Forelimb muscle (tissue), 1 donor: ENCODE measurements around the gene TUBGCP3. TPM values are rescaled to one million over a fixed set of nuclear protein-coding genes. Genes with fewer than 3 reads are reported as not detected.

Experiments
- DNase-seq: peaks from one replicate; pipeline ENCODE4 v3.0.0-alpha.2; 2013; ENCODE audit warnings: low read depth
- polyA plus RNA-seq: library from polyadenylated mRNA; unstranded; fragments of 120-200 nt; gene quantifications from one replicate; pipeline ENCODE4 v1.2.1, GENCODE V29; 2013; ENCODE audit not compliant: insufficient read length

The TUBGCP3 gene
- polyA plus RNA-seq, 1 donor = 16.3 TPM

DNA sequence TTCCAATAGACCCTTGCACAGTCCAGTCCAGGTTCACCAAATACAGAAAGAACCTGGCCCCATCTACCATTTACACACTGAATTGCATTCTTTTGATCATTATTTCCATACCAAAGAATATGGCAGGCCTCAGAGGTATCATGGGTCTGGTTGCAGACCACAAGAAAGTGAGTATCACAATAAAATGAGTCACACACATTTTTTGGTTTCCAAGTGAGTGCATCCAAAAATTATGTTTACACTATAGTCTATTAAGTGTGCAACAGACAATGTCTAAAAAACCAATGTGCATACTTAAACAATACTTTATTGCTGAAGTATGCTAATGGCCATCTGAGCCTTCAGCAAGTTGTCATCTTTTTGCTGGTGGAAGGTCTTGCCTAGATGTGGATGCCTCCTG is 106.5 kb downstream of the TUBGCP3 start:
- no peak for DNase-seq

DNA sequence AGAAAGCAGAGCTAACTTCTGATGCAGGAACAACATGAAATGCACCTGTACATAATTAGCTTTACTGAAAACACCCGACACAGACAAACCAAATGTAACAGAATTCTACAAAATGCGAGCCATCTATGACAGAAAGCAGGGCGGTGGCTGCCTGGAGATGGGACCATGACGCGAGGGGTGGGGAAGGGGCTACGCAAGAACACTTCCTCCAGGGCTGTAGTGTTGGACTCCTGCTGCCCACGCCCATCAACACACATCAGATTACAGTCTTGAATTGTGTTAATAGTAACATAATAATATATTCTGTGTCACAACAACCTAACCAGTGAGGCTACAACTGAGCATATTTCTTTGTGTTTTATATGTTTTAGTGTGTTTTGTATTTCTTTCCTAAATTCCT is 108.6 kb downstream of the TUBGCP3 start:
- no peak for DNase-seq

DNA sequence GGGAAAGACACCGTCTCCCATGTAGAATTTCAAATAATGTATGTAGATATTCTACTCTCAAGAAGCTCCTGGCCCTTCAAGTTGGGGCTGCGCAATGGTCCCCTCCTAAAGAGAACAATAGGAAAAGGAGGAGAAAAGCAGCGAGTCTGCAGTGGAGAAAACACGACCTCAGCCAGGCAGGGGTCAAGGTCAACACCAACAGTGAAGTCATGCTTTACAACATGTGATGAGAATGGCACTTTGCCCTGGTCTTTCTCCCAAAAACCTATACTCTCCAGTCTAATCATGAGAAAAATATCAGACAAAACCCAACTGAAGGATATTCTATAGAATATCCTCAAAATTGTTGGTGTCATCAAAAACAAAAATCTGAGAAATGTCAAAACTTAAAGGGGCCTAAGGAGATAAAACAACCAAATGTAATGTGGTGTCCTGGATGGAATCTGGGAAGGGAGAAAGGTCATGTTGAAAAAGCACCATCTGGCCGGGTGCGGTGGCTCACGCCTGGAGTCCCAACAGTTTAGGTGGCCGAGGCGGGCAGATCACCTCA is 110.8 kb downstream of the TUBGCP3 start:
- no peak for DNase-seq

DNA sequence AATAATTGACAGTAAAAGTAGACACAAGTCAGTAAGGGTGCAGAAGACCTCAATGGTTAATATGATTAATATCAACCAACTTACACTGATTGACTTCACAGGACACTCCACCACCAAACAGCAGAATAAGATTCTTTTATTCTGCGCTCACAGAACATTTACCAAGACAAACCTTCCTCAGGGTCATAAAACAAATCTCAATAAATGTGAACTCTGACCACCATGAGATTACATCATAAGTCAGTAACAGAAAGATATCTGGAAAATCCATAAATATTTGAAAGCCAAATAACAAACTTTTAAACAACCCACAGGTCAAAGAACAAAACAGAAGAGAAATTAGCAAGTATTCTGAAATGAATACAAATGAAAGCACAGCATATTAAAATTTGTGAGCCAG is 112.1 kb downstream of the TUBGCP3 start:
- DNase-seq = no peak

DNA sequence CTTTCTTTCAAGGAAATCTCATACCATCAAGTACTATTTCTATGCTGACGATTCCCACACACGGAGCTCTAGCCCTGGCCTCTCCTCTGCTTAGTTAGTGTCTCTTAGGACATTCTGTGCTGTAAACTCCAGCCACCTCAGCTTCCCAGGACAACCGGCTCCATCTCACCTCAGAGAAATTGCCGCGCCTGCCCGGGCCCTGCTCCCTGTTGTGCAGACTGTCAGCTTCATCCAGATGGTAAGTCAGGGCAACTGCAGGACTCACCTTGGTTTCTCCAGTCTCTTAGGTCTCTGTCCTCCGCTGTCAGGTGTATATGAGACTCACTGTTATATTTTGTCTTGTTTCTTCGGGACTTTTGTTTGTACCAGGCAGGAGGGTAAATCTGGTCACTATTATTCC is 113.1 kb downstream of the TUBGCP3 start:
- DNase-seq = no peak

DNA sequence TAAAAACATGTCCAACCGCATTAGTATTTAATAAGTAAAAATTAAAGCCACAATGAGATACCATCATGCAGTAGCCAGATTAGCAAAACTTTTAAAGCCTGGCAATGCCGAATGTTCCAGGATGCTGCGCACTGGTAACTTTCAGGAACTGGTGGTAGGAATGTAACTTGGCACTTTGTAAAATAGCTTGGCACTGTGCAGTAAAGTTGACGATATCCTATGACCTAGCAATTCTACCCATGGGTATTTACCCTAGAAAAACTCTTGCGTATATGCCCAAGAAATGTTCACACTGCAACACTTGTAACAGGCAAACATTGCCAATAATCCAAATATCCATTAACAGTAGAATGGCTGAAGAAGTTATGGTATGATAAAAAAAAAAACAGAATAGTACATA is 114.1 kb downstream of the TUBGCP3 start:
- no peak for DNase-seq

DNA sequence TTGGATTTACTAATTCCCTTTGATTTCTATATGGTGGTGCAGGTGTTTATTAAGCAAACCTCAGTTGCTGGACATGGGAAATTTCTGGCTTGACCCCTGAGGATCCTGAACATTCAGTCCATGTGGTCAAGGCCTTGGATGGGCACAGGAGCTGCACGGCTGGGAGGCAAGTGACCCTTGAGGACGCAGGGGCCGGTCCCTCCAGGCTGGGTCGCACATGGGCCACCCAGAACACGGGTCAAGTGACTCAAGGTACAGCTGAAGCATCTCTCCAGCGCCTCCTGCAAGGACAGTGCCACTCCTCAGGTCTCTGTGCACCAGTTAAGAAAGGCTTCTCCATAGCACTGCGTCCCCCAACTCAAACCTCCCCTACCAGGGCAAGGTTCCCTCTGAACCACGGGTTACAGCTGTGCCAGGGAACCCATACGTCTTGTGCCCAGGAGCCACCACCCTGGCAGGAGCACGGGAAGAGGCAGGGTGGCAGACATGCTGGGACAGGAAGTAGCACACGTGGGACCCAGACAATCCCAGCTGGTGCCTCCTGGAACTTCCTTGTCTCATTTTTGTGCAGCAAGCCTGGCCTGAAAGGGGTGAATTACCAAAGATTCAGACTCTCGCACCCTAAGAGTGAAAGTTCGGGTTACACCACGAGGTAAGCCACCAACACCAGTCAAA is 118.7 kb downstream of the TUBGCP3 start:
- no peak for DNase-seq

DNA sequence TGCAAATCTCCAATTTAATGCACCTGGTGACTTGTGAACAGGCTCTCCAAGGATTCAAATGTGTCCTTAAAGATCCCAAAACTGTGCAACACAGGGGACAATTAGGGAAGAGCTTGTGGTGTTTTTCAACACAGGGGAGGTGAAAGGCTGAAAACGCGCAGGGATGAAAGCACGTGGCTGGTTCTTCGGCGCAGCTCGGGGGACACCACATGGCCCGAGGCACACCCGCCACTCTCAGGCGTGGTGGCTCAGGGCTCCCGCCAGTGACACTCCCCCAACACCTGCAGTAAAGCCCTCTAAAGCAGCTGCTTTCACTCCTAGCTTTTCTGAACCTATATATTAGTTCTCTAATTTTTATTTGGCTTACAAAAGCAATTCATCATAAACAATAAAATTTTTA is 119.9 kb downstream of the TUBGCP3 start:
- no peak for DNase-seq

DNA sequence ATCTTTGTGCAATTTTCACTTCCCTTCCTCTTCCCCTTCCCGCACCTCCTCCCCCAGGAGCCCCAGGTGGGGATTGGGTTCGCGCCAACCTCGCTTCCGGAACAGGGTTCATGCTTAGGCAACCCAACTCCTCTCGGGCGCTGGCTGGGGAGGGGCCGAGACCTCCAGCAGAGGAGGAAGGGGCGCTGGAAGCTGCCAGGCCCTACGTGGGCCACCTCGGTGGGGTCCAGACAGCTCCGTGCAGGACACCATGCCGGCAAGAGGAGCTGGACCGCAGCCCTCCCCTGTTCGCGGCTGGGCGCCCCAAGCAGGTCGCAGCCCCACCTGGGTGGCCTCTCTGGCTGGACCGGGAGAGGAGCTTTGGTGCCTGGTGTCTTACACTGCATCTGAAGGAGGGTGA is 120.7 kb downstream of the TUBGCP3 start:
- DNase-seq = no peak

DNA sequence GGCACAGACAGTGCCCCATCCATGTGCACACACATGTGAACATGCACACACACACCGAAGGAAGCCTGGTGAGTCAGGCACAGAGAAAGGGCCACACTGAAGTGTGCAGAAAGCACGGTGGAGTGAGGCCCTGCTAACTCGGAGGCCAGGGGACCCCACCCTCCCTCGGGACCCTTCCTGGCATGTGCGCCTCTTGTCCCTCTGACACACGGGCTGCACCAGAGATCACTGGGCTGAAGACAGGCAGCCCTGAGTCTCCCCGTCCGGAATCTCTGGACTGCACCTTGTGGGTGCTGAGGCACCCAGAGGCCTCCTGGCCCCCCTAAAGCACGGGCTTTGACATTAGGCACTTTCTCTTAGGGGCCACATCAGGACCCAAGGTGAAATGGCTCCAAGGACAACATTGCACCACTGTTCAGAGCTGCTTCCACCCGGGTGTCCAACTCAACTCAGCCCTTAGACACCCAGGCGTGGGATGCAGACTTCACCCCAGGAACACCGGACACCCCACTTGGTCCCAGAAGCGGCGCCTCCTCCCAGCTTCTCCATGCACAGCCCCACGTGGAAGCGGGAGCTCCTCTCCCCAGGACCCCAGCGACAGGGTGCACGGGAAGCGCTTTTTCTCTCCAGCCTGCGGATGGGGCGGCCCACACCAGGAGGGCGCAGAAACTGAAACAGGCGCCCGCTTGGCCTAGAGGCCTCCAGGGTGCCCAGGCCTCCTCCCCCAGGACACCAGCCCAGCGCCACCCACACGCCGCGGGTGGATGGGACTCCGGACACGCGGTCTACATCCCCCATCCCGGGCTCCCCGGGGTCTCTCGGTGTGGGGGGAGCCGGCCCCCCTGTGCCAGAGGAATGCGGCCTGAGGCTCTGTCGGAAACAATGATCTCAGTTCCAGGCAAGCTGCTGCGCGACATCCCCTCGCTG is 121.6 kb downstream of the TUBGCP3 start:
- no peak for DNase-seq

DNA sequence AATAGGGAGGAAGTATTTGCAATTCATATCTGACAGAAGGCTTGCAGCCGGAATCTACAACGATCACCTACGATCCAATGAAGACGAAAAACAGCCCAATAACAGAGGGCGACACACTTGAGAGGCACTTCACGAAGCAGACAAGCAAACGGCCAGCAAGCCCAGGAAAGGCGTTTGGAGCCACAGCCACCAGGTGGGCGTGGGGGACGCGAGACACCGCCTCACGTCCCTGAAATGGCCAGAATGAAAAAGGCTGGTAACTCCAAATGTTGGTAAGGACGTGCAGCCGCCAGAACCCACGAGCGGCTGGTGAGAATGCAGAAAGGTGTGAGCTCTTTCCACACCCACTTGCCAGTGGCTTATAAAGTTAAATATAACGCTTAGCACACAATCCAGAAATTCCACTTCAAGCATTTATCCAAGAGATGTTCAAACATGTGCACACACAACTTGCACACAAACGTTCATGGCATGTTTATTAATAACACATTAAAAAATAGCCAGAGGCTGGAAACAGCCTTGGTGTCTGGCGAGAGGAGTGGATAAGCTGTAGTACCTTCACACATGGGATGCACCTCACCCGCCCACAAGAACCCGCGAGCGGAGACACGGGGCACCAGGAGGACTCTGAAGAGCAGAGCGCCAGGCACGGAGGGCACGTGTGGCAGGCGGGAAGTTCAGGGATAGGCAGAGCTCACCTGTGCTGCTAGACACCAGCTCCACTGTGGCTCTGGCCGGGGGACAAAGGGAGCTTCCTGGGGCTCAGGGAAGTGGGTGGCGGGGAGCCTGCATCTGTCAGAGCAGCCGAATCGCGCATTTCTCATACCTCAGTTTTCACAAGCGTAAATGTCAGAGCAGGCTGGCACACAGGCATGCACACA is 122.5 kb downstream of the TUBGCP3 start:
- DNase-seq = no peak

DNA sequence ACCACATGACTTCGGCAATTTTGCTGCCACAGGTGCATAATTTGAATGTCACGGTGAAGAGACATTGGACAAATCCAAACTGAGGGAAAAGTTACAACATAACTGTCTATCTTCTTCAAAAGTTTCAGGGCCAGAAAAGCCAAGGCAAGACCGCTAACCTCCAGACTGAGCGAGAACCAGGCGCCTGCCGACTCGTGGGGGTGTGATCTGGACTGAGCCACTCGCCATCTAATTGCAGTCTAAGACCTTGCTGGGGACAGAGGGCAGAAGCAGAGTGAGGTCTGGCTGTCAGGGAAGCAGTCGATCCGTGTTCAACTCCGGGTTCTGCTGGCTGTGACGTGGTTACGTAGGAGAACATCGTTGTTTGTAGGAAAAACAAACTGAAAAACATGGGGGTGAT is 123.2 kb downstream of the TUBGCP3 start:
- no peak for DNase-seq

DNA sequence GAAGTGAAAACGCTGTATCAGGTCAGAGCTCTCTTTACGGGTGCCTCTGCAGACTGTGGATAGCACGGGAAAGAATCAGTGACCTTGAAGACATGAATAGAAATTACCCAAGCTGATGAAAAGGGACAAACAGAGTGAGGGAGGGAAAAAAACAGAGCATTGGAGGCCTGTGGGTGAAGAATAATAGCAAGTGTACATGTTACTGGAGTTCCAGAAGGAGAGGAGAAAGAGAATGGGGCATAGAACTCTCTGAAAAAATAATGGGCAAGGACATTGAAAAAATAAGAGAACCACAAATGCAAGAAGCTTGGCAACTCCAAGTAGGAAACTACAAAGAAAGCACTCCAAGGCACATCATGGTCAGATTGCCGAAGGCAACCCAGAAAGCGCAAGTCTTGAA is 125.5 kb downstream of the TUBGCP3 start:
- no peak for DNase-seq

DNA sequence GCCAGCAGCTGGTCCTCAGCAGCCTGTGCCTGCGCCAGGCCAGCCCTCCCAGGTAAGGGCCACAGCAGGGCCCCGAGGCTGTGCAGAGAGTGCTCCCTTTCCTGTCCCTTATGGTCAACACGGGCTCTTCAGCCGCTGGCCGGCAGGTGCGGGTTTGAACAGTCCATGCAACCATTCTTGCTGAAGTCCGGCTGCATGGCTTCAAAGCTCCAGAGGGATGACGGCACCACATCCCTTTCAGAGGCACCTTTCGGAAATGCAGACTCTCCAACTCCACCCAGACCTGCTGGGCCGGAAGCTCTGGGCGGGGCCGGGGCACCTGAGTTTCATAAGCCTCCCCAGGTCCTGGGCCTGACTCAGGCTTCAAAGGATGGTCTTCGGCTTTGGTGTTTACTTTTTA is 130.5 kb downstream of the TUBGCP3 start:
- DNase-seq = no peak

DNA sequence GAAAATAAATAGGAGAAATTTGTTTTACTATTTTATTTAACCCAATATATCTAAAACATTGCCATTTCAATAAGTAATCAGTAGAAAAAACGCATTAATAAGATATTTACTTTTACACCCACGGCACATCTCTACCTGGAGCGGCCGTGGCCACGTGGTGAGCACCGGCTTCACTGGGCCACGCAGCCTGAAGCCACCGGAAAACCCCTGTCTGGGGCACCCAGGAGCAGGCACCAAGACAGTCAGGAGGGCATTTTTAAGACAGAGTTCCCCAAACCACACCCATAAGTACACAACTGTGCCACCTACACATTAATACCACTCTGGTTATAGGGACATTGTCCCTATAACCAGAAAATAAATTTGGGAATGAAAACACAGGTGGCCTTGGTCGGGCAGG is 130.9 kb downstream of the TUBGCP3 start:
- DNase-seq = no peak

DNA sequence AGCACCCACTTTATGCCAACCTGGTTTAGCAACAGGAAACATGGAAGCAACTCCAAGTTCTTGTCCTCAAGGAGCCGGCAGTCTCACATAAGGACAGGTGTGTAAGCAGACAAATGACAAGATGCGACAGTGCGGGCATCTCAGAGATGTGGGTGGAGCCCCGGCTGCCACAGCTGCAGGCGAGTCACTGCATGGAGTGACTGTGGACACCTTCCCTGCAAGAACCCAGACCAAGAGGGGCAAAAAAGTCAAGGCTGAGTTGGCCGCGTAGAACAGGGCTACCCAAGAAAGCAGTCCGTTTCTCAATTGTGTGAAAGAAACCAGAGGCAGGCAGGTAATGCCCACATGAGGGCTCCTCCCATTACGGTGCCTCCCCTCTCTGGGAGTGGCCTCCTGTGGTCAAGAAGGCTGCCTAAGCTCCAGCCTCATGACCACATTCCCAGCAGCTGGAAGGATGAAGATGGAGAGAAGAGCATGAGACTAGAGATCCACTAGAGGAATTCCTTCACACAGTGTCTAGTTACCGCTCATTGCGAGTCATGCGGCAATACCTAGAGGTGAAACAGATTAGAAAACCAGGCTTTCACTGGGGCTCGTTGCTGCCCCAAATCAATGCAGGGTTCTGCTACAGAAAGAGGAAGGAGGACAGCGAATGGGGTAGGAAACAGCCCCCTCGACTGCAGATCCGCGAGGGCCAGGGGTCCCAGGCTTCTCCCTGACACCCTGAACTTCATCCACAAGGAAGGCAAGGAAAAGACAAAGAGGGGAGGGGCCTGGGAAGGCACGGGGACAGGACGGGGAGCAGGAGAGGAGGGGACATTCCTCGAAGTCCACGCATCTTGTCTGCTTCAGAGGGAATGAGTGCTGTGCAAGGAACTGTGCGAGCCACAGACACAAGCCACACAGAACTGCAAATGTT is 131.6 kb downstream of the TUBGCP3 start:
- no peak for DNase-seq

DNA sequence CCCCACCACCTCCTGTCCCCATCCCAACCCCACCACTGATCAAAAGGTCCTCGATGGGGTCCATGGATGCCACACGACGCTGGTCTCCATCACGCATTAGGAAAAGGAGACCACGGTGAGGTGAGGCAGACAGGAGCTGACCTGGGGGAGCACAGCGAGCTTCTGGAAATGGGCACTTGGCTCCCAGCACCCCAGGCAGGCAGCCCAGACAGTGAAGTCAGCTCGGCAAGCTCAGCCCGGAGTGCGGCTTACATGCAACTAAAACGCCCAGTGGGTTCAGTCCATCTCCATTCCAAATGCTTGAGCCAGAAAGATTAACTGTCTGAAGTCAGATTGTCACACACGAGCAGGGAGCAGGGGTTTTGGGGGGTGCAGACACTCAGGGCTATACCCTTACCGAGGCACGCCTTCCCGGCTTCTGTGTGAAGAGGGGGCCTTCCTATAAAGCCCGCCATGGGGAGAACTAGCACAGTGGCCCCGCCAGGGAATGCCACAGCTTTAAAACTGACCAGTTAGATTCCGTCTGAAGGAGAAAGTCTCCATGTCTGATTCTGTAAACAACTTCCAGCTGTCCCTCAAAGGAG is 132.4 kb downstream of the TUBGCP3 start:
- no peak for DNase-seq

DNA sequence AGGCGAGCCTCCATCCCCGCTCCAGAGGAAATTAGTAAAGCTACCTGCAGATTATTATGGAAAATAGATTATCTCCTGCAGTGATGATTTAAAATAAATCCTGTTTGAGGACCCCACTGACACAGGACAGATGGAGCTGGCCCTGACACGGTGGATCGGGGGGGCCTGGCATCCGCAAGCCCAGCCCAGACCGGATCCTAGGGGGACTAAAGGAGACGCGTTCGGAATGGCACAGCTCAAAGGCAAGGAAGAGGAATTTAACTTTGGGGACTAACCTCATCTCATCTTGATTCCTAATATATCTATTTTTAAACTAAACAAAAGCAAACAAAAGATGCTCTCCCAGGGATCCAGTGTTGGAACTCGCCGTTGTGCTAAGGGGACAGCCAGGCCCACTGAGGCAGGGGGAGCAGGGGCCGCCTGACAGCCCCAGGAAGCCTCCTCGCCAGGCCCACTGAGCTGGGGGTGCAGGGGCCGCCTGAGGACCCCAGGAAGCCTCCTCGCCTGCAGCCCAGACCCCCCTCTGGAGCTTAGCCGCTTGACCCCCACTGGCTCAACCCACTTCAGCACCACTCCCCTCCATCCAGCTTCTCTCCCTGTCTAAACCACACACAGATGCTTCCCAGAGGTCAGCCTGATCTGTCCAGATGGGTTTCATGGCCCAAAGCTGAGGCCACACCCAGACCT is 133.2 kb downstream of the TUBGCP3 start:
- DNase-seq = no peak

DNA sequence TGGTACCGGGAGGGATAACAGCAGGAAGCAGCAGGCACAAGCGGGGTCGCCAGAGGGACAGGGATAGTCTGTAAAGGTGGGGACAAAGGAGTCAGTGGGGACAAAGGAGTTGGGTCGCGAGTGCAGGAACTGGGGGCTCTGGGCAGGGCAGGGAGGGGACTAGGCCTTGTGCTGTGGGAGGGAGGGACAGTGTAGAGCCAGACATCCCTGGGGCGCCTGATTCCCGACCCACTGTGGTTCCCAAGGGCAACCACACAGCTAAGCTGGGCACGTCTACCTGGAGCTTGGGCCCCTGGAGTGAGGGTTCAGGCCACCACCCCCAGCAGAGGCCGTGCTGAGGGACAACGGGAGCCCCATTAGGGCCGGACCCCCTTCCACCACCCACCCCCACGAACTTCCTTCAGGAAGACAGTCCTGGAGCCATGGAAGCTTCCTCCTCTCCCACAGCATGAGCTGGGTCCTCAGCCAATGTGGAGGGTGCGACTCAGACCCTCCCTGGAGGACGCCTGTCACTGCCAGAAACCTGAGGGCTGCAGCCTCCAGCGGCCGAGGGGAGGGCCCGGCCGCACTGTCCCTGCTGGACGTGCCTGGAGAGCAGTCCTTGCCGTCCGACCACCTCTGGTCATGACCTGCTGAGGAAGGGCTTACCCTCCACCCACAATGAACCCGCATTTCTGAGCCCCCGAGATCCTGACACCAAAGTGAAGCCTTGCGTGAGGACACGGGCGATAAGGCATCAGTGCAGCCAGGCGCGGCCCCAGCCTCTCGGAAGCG is 133.9 kb downstream of the TUBGCP3 start:
- DNase-seq = no peak
